ENCODE results near the gene NEK5.

DNA sequence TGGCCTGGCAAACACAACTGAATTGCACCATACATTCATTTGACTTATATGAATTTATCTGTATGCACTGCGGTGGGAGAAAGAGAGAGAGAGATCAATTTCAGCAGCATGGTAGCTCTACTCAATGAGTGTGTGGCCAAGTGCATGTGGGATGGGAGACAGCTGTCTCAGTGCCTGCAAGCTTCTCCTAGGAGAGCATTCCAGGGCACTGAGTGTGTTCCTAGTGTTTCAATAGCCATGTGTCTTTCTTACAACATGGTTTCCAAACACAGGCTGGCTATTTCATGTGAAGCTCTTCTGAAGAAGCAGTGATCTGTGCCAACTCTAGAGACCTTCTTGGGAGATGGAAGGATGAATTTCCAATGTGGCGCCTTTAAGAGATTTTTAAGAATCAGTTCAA, 43.5 kb downstream of the NEK5 start:
- TF ChIP-seq, protein P1, sequence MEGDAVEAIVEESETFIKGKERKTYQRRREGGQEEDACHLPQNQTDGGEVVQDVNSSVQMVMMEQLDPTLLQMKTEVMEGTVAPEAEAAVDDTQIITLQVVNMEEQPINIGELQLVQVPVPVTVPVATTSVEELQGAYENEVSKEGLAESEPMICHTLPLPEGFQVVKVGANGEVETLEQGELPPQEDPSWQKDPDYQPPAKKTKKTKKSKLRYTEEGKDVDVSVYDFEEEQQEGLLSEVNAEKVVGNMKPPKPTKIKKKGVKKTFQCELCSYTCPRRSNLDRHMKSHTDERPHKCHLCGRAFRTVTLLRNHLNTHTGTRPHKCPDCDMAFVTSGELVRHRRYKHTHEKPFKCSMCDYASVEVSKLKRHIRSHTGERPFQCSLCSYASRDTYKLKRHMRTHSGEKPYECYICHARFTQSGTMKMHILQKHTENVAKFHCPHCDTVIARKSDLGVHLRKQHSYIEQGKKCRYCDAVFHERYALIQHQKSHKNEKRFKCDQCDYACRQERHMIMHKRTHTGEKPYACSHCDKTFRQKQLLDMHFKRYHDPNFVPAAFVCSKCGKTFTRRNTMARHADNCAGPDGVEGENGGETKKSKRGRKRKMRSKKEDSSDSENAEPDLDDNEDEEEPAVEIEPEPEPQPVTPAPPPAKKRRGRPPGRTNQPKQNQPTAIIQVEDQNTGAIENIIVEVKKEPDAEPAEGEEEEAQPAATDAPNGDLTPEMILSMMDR (IDR thresholded peaks at IDR 0.05; ENCODE audit: control extremely low read depth in 1 of 3, insufficient read depth in 1 of 3, low read depth in 1 of 3, low read length in 3 of 3), result no peak
- TF ChIP-seq EZH2 (IDR thresholded peaks at IDR 0.05; ENCODE audit: low read depth, low read length, severe bottlenecking) (no peak), POLR2A (IDR thresholded peaks at IDR 0.05; ENCODE audit: control extremely low read depth in 1 of 2, low read depth in 2 of 2, low read length in 2 of 2) (no peak), CHD2 (IDR thresholded peaks at IDR 0.05; ENCODE audit: low read length) (no peak), SUZ12 (IDR thresholded peaks at IDR 0.05; ENCODE audit: low read length) (no peak), SRF (IDR thresholded peaks at IDR 0.05; ENCODE audit: low read depth, low read length) (no peak), POLR2AphosphoS5 (IDR thresholded peaks at IDR 0.05; ENCODE audit: low read depth, low read length) (no peak), E2F6 (IDR thresholded peaks at IDR 0.05) (no peak), BRCA1 (IDR thresholded peaks at IDR 0.05; ENCODE audit: low read depth, low read length) (no peak), SP1 (IDR thresholded peaks at IDR 0.05; ENCODE audit: low read depth, low read length) (no peak), SAP30 (IDR thresholded peaks at IDR 0.05; ENCODE audit: insufficient read depth, insufficient replicate concordance, low read length) (no peak), RFX5 (IDR thresholded peaks at IDR 0.05; ENCODE audit: borderline replicate concordance, low read depth, low read length) (no peak), EGR1 (IDR thresholded peaks at IDR 0.05; ENCODE audit: borderline replicate concordance, low read depth, low read length) (no peak)
- TF ChIP-seq, protein P2, sequence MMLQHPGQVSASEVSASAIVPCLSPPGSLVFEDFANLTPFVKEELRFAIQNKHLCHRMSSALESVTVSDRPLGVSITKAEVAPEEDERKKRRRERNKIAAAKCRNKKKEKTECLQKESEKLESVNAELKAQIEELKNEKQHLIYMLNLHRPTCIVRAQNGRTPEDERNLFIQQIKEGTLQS (IDR thresholded peaks at IDR 0.05; ENCODE audit: insufficient read depth, low read depth, low read length), result no peak

All from H1 (cell line).